ENCODE results near the gene CEND1.

GRCh38 chr11:836700-837099 is 46.8 kb upstream of the CEND1 start:
- TF ChIP-seq CTCF (IDR thresholded peaks at IDR 0.05; ENCODE audit: low read depth, low read length) = no peak
- no peak for TF ChIP-seq POLR2A (IDR thresholded peaks at IDR 0.05; ENCODE audit: extremely low read depth, insufficient read length)
